HG02678 (cell line): ENCODE measurements around the gene APPL2.
"Not testable (repeated sequence)": the region's sequence is repeated elsewhere in the genome, so short reads cannot be mapped to it uniquely, and the experiment has no call there.

Experiments
- ATAC-seq: cut with Tn5 transposase; IDR thresholded peaks from one replicate; pipeline ENCODE4 v1.9.1; 2021; ENCODE audit warnings: mild to moderate bottlenecking, moderate library complexity; ENCODE audit not compliant: unreplicated experiment

The APPL2 gene

DNA sequence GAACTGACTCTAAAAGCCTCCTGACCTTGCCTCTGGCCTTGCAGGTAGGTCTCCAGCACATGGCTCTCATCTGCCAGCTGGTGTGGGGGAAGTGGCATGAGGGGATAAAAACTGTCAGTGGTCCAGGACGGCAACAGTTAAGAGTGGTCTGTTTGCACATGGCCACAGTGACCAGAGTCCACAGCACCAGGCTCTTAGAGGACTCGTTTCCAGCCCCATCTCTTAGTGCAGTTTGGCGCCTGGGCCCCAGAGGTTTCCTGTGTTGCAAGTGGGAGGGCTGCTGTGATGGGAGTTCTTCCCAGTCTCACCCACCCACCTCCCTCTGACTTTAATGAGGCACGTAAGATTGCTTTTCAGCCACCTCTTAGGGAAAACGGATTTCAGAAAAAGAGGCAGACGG lies 37.0 kb downstream of the APPL2 start:
- no peak for ATAC-seq

DNA sequence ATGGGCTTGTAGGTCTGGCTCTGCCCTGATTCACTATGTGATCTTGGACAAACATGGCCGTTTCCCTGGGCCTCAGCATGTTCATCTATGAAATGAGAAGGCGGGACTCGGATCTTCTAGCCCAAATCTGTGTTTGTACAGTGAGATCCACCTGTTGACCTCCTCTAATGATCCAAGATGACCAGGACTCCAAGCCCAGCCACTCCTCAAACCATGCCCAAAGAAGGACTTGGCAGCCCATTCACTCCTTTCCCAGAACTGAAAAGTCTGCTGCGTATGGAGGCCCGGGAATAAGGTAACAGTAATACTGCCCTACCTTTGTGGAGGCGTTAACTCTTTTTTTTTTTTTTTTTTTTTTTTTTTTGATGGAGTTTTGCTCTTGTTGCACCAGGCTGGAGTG lies 39.9 kb downstream of the APPL2 start:
- no peak for ATAC-seq

DNA sequence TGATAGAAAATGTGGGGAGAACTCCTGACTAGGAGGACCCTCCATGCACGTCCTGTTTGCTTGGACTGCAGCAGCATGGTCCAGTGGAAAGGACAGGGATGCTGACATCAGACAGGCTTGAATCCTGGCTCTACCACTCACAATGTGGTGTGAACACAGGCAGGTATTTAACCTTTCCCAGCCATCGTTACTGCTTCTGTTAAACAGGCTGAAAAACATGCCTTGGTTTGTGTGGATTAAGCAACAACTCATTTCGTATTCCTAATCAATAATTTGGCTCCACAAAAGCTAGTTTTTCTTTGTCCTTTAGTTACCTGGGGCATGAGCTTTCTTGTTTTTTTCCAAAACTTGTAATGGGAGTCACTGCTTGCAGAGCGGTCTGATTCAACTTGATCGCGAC lies 41.0 kb downstream of the APPL2 start:
- ATAC-seq: no peak

GRCh38 chr12:105192624-105193225 lies 43.2 kb downstream of the APPL2 start:
- ATAC-seq: no peak

- ATAC-seq: no peak
Measured at GRCh38 chr12:105190530-105190929, 45.4 kb downstream of the APPL2 start.

DNA sequence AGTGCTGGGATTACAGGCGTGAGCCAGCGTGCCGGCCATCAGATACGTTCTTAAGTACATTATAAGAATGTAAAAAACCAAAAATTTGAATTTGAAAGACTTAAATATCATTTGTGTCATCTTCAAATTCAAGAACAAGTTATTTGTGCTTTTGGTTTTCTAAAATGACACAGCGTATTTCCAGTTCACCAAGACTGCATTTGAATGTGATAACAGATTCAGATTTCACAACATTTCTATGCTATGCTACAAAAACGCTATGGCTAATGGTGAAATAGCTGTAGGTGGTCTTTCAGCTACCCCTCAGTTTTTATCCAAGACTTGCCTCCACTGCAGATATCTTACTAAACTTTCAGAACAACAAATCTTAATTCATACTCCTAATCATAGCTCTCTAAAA lies 46.7 kb downstream of the APPL2 start:
- no peak for ATAC-seq

DNA sequence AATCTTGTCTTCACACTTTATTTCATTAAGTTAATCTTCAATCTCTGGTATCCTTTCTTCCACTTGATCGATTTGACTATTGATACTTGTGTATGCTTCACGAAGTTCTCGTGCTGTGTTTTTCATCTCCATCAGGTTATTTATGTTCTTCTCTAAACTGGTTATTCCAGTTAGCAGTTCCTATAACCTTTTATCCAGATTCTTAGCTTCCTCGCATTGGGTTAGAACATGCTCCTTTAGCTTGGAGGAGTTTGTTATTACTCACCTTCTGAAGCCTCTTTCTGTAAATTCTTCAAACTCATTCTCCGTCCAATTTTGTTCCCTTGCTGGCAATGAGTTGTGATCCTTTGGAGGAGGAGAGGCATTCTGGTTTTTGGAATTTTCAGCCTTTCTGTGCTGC lies 52.0 kb downstream of the APPL2 start:
- not testable (repeated sequence) for ATAC-seq

DNA sequence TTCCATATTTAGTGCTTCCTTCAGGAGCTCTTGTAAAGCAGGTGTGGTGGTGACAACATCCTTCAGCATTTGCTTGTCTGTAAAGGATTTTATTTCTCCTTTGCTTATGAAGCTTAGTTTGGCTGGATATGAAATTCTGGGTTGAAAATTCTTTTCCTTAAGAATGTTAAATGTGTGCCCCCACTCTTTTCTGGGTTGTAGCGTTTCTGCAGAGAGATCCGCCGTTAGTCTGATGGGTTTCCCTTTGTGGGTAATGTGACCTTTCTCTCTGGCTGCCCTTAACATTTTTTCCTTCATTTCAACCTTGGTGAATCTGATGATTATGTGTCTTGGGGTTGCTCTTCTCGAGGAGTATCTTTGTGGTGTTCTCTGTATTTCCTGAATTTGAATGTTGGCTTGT lies 52.6 kb downstream of the APPL2 start:
- not testable (repeated sequence) for ATAC-seq

DNA sequence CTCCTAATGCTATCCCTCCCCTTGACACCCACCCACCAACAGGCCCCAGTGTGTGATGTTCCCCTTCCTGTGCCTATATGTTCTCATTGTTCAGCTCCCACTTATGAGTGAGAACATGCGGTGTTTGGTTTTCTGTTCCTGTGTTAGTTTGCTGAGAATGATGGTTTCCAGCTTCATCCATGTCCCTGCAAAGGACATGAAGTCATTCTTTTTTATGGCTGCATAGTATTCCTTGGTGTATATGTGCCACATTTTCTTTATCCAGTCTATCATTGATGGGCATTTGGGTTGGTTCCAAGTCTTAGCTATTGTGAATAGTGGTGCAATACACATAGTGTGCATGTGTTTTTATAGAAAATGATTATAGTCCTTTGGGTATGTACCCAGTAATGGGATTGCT lies 56.9 kb downstream of the APPL2 start:
- ATAC-seq: not testable (repeated sequence)

DNA sequence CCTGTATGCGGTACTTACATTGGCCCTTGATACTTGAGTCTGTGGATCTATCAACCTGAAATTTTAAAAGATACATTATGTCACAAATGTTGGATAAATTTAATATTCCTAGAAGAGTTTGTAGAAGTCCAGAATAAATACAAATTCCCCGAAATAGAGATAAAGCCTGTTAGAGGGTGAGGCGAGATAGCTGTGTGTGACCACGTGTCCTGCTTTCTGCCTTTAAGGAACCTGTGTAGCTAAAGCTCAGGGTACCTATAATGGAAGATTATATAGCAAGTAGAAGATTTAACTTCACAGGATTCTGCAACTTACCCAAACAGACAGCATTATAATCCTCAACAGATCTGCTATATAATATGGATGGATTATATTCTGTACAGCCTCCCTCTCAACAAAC lies 58.8 kb downstream of the APPL2 start:
- ATAC-seq: no peak

GRCh38 chr12:105175397-105175990 lies 60.5 kb downstream of the APPL2 start:
- ATAC-seq: no peak

- no peak for ATAC-seq
Measured at GRCh38 chr12:105171691-105172436, 64.1 kb downstream of the APPL2 start.

- ATAC-seq: no peak
Measured at GRCh38 chr12:105170139-105170538, 65.8 kb downstream of the APPL2 start.

GRCh38 chr12:105168006-105168405 lies 68.0 kb downstream of the APPL2 start:
- ATAC-seq: no peak

DNA sequence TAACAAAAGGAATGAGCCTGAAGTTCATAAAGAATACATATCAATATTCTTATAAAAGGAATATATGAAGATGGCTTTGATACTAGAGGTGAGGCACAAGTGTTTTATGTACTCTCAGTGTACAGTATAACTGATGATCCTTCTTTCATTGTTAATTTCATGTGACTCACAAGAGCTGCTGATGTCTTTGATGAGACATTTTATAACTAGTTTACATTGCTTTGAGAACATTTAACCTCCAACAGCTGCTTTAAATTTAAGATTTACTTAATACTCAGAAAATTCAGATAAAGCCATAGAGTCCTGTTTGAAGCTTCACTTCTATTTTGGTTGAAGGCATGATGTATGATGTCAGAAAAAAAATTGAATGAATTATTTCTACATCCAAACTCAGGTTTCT lies 68.6 kb downstream of the APPL2 start:
- ATAC-seq: no peak

DNA sequence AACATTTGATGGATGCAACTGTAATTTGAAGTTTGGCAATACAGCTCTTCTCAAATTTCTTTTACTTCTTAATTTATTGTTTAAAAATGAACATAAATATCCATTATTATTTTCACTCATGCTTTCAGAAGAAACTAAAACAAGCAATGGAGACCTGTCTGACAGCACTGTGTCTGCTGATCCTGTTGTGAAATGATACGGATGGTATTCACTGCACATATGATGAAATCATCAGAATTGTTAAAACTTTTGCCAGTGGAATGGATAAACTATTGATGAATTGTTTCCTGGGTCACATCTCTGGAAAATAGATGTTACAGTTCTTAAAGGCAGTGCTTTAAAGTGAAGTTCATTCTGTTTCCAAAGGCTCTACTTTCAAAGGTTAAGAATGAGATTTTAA lies 69.2 kb downstream of the APPL2 start:
- no peak for ATAC-seq

DNA sequence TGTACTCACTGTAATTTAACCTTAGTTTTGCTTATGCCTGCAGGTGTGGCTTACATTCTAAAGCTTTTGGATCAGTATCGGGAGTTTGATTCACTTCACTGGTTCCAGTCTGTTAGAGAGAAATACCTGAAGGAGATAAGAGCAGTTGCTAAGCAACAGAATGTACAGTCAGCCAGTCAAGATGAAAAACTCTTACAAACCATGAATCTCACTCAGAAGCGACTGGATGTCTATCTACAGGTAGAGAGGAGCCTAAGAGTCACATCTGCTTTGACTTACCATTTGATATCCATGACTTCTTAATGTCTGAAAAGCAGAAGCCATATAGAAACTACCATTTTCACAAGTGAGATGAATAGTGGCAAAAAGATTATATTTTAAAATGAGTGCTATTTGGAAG lies 71.9 kb downstream of the APPL2 start:
- no peak for ATAC-seq

DNA sequence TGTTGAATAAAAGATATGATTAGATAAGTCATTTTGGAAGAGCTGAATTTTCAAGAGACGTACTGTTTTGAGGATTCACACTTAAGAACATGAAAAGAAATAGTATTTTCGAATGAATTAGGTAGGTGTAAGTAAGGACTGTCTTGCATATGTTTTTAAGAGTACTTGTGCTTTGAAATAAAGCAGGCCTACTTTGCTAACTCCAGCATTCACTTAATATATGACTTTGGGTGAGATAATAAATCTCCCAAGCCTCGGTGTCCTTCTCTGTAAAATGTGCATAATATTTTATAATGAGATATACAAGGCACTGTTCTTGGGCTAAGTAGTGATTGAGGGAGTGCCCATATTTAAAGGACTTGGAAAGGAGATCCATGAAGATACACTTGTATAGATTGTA lies 73.8 kb downstream of the APPL2 start:
- ATAC-seq: no peak

- ATAC-seq: no peak
Measured at GRCh38 chr12:105158876-105159275, 77.1 kb downstream of the APPL2 start.

- ATAC-seq: no peak
Measured at GRCh38 chr12:105157606-105158005, 78.4 kb downstream of the APPL2 start.

DNA sequence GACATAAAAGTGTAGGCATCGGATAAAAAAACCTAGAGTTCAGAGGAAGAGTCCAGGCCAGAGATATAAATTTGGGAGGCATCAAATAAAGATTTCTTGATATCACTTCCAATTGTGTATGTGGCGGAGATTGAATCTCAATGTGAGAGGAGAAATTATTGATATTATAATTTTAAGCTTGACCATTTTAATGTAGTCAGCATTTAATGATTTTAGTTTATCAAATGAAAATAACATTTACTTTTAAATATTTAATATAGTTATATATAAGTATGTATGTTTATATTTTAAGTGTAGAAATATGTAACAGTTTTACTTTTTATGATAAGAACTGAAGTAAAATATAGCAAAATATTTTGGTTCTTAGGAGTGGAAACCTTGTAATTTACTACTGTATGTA lies 79.7 kb downstream of the APPL2 start:
- no peak for ATAC-seq

- ATAC-seq: no peak
Measured at GRCh38 chr12:105142259-105142658, 93.7 kb downstream of the APPL2 start.
